C4-2B (cell line): Measurements from ENCODE around the gene GJB3.
"Not testable (repeated sequence)": the region's sequence is repeated elsewhere in the genome, so short reads cannot be mapped to it uniquely, and the experiment has no call there.

Experiments
- H3K27ac ChIP-seq: fragments of 450-650 bp; 2 replicates; pipeline ENCODE4 v1.5.1; 2017
- ZFX ChIP-seq: fragments of 450-650 bp; IDR thresholded peaks from 2 replicates; pipeline ENCODE4 v1.6.1; 2017
- TF ChIP-seq, protein P1 (sequence below): fragments of 450-650 bp; conservative IDR thresholded peaks from 2 replicates; pipeline ENCODE4 v1.5.1; 2017; ENCODE audit warnings: mild to moderate bottlenecking

The GJB3 gene

GRCh38 chr1:34781071-34781843 is at the start of gene GJB3:
Gene GJB3, plus strand, starts transcription at chr1:34781214. Its CDS starts 3,549 bp downstream, at chr1:34784763.
- no peak within 1 kb of the TSS for H3K27ac ChIP-seq
- TF ChIP-seq, protein P1, sequence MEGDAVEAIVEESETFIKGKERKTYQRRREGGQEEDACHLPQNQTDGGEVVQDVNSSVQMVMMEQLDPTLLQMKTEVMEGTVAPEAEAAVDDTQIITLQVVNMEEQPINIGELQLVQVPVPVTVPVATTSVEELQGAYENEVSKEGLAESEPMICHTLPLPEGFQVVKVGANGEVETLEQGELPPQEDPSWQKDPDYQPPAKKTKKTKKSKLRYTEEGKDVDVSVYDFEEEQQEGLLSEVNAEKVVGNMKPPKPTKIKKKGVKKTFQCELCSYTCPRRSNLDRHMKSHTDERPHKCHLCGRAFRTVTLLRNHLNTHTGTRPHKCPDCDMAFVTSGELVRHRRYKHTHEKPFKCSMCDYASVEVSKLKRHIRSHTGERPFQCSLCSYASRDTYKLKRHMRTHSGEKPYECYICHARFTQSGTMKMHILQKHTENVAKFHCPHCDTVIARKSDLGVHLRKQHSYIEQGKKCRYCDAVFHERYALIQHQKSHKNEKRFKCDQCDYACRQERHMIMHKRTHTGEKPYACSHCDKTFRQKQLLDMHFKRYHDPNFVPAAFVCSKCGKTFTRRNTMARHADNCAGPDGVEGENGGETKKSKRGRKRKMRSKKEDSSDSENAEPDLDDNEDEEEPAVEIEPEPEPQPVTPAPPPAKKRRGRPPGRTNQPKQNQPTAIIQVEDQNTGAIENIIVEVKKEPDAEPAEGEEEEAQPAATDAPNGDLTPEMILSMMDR: no peak
- no peak for TF ChIP-seq ZFX

DNA sequence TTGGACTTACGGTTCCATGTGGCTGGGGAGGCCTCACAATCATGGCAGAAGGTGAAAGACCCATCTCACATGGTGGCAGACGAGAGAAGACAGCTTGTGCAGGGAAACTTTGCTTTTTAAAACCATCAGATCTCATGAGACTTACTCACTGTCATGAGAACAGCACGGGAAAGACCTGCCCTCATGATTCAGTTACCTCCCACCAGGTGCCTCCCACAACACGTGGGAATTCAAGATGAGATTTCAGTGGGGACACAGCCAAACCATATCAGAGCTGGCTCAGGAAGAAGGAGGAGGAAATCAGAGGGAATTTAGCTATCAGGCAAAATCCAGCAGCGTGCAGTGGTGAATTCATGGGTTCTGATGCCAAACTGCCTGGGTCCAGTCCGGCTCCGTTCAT is 48.2 kb upstream of the GJB3 start:
- not testable (repeated sequence) for H3K27ac ChIP-seq

DNA sequence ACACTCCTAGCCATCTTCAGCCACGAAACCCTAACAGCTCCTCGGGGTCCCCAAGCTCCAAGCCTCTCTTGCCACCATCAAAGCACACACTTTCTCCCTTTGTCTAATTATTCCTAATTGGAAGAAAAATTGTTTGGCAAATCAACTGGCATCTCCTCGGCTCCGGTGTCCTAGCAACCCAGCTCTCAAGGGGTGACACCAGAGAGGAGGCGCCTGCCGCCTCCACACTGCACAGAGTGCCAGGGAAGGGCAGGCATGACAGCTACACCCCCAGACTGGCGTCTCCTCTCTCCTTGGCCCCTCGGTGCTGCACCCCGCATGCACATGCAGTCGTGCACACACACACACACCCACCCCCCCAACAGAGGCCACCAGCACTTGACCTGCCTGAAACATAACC is 44.3 kb upstream of the GJB3 start:
- no peak overlapping the region for H3K27ac ChIP-seq
- TF ChIP-seq, protein P1: no peak
- no peak for TF ChIP-seq ZFX

GRCh38 chr1:34737236-34737635 is 43.8 kb upstream of the GJB3 start:
- H3K27ac ChIP-seq: not testable (repeated sequence)

GRCh38 chr1:34739613-34740012 is 41.4 kb upstream of the GJB3 start:
- TF ChIP-seq, protein P1: no peak
- TF ChIP-seq ZFX: no peak
- no peak overlapping the region for H3K27ac ChIP-seq

GRCh38 chr1:34740161-34740868 is 40.7 kb upstream of the GJB3 start:
- no peak for TF ChIP-seq ZFX
- TF ChIP-seq, protein P1: no peak
- no peak overlapping the region for H3K27ac ChIP-seq

DNA sequence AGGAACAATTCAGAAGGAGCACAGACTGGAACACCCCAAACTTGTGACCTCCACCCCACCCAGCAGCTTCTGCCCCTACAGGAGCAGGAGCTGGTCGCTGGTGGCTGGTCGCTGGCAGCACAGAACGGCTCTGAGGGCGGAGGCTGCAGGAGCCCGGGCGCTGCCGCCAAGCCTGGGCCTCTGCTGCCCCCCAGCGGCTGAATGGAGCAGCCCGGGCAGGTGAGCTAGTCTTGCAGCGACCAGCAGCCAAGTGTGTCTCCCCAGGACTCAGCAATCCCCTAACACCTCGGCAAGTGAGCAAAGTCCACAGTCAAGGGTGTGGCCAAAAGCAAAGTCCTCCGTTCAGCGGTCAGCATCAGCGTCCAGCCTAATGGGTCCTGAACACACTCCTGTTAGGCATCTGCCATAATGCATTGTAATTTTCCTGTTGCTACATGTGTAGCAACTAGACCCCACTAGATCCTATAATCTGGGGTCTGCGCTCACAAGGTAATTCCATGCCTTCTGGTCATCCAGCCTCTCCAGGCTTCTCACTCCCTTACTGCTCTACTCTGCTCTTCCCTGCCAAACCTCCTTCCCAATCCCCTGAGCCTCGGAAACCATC is 38.2 kb upstream of the GJB3 start:
- no peak overlapping the region for H3K27ac ChIP-seq
- TF ChIP-seq ZFX: no peak
- TF ChIP-seq, protein P1: peak; percentile 98

GRCh38 chr1:34743775-34744174 is 37.2 kb upstream of the GJB3 start:
- H3K27ac ChIP-seq: no peak overlapping the region
- TF ChIP-seq ZFX: no peak

DNA sequence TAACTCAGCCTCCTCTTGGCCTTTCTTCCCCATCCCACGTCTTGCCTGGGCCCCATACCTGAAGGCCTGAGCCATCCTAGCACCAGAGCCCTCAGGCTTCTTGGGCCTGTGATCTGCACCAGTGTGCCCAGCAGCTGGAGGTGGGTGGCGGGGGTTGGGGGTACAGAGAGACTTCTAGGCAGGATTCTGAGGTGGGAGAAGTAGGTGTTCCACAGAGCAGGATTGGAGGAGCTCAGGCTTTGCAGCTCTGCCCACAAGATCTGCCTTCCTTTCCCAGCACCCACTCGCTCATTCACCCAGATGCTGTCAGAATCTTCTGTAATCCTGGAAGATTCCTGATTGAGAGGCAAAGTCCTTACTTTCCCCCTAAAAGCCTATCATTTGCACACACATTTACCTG is 36.2 kb upstream of the GJB3 start:
- H3K27ac ChIP-seq: no peak overlapping the region
- TF ChIP-seq, protein P1: no peak
- TF ChIP-seq ZFX: no peak
